Dermis microvascular lymphatic vessel endothelial cell (primary cell): ENCODE data around the gene PDCD6IP. TPM values are rescaled to one million over a fixed set of nuclear protein-coding genes. Genes with fewer than 3 reads are reported as not detected.

Experiments used
- DNase-seq, 2 donors: peaks; one replicate each; pipeline versions ENCODE4 v3.0.0 to v3.0.0-alpha.2; 2010; ENCODE audit warnings: low read depth in 2 of 2
- total RNA-seq: library from RNA; depleted of rRNA; stranded (reverse); fragments of >200 nt; gene quantifications from 2 replicates; pipeline ENCODE4 v1.2.1, GENCODE V29; 2014

The PDCD6IP gene
- total RNA-seq, 1 donor from 2014 or later, result 73.7 TPM

- DNase-seq, result no peak
These were observed 94.2 kb downstream of the PDCD6IP start for GRCh38 chr3:33892655-33893054.

GRCh38 chr3:33895658-33896057 is 97.2 kb downstream of the PDCD6IP start:
- no peak for DNase-seq

DNA sequence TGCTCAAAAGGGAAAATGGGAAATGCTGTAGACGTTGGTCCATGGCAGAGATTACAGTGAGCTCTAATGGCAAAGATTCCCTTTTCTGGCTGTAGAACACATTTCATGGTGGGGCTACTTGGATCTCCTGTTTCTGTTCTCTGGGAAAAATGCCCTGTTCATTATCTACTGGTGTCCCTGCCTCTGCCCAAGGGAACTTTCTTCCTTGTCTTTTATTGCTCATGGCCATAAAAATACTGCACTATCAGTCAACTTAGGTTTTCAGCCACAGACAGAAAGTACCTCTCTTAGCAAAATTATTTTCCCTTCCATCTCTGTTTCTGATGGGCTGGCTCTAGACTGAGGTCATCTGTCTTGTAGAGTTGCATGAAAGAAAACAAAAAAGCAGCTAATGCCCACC is 98.9 kb downstream of the PDCD6IP start:
- DNase-seq, result no peak

DNA sequence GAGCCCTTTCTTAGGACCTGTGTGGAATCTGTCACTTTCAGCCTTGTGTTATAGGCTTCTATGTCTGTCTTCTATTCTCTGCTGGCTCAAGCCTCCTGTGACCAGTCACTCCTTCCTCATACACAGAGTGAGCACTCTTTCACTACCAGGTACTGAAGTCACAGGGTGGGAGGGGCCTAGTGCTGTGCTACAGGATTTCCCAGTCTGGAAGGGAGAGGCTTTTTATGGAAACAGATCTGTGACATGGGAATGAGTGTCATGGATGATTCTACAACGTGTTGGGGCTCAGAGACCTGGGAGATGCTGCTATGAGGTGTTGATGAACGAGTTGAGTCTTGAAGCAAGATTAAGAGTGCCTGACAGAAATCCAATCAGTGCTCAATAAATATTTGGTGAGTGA is 100.5 kb downstream of the PDCD6IP start:
- DNase-seq, result no peak

DNA sequence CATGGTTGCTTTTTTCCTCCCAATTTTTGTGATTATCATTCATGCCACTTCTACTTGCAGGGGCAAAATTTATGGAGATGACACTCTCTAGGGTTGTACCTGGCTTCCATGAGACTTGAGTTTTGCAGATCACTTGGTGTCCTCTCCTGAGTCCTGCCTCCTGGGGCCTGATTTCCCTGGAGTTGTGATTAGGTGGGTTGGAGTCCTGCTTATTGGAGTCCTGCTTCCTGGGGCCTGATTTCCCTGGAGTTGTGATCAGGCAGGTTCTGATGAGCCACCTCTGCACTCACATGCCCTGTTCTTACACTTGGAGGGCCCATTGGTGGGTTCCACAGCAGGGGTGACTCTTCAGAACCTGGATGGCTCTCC is 102.0 kb downstream of the PDCD6IP start:
- DNase-seq, result no peak

GRCh38 chr3:33900809-33901505 is 102.5 kb downstream of the PDCD6IP start:
- no peak for DNase-seq

GRCh38 chr3:33901862-33902563 is 103.6 kb downstream of the PDCD6IP start:
- DNase-seq, result no peak

DNA sequence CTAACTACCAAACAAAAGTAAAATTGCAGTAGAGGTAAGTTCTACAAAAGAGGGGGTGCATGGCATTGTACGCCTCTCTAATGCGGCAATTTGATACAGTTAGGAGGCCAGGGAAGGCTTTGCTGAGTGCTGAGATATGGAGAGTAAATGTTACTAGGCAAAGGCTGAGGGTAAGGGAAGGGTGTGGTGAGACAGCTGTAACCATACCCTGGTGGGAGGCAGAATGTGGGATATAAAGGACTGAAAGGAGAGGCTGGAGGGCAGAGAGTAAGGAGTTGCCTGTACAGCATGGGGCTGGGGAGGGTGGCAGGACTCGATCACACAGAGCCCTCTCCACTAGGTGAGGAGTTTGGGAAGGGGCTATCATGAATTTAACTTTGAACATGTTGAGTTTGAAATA is 106.3 kb downstream of the PDCD6IP start:
- no peak for DNase-seq

DNA sequence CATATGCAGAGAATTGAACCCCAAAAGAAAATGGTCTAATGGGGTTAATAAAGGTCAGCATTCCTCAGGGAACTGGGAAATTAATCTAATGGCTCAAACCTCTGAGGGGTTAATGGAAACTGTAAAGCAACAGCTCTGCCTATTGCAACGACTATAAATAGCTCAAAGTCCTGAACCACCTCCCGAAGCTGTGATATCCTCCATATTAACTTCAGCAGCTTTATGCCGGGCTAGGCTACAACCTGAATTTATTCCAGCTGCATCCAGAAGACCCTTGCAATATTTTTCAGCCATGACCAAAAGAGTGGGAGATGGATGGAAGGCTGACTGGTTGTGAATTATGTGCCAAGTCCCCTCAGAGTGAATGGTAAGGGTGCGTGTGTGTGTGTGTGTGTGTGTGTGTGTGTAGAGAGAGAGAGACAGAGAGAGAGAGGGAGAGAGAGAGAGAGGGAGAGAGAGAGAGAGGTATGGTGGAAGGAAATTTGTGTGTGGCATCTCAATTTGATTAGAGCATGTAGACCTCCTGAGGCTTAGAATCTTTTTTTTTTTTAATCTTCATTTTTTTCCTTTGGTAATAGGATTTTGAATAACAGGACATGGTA is 109.9 kb downstream of the PDCD6IP start:
- DNase-seq, result no peak

- DNase-seq, result no peak
These were observed 111.1 kb downstream of the PDCD6IP start for GRCh38 chr3:33909547-33909946.

DNA sequence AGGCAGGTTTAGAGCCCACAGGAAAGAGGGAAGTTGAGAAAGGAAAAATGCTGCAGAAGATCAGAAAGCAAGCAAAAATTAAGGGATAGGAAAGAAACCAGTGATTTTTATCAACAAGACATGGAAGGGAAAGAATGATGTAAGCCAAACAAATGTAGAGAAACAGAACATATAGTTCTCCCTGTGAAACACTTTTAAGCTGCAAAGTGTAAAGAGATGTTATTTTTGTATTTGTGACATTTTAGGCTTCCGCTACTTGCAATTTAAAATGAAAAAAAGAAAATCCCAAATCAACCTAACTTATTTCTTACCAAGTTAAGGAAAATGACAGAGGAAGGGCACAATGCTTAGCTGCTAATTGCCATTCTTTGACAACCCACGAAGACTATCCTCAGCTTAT is 111.6 kb downstream of the PDCD6IP start:
- no peak for DNase-seq

GRCh38 chr3:33911525-33912322 is 113.3 kb downstream of the PDCD6IP start:
- DNase-seq, result peak in 1 of 2 donors; percentile 1

DNA sequence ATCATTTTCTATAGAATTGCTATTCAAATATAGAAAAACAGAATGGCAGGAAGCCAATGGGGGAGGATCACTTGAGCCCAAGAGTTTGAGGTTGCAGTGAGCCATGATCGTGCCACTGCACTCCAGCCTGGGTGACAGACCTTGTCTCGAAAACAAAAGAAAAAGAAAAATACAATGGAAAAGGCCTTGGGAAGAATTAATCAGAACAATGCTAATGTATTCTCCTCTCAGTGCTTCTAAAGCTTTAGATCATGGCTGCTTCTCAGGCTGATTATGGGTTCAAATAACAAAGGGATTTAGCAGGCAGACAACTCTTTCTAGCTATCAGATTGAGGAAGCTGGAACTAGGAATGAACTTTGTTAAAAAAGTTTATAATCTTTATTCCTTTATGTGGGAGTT is 115.8 kb downstream of the PDCD6IP start:
- DNase-seq, result no peak

- no peak for DNase-seq
These were observed 116.4 kb downstream of the PDCD6IP start for GRCh38 chr3:33914731-33915379.

DNA sequence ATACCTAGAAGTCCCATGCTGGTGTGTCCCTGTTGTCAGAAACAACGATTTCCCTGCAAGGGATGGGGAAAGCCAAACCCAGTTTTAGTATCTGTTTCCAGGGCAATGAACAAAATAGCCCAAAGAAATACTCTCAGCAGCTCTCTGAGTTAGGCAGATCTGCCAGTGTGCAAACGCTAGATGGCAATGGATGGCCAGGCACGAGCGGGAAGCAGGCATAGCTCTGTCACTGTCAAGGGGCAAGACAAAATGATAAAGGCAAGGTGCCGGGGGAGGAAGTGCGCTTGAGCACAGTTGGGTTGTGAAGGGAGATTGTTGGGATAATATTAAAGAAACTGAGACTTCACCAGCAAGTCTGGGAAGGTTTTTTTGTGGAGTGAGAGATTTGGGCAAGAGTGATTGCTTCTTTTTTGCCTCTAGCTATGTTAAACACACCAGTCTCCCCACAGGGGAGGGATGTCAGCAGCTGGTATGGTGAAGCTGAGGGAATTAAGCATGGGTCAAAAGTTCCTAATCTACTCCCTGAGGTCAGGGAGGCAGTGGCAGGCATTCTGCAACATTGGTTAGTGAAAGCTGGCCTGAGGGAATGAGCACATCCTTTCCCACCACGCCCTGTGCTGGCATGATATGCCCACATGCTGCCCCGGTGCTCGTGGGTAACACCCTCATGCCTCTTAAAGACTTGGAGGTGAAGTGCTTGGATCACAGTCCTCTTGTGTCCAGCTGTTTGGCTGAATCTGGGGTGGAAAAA is 117.5 kb downstream of the PDCD6IP start:
- no peak for DNase-seq

DNA sequence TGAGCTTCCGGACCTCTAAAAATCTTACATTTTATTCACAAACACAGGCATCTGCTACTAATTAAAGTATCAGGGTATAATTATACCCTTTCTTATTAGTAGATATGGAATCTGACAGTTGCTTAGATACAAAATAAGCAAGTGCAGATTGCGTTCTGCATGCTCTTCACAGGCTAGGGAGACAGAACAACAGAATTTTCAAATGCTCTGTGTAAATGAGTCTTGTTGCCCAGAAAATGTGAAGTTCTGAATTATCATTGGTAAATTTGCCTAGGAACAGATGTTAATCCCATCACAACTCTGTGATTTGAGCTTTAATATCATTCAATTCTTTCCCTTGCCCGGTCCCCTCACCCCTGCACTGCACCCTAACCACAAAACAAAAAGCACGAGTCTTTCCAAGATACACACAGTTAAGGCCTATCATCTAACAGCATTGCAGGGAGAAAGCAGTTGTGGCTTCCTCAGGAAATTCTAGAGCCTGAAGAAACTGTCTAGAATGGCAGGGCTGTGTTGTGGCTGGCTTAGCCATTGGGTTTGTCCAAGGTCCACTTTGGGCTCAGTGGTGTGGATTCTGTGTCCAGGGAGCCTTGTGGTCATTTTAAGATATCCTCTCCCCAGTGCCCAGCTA is 119.8 kb downstream of the PDCD6IP start:
- no peak for DNase-seq
